PFSK-1 (cell line): Measurements from ENCODE around the gene NOTCH2.

Experiments used
- FOXP2 ChIP-seq: optimal IDR thresholded peaks from 2 replicates; pipeline ENCODE3; 2011; ENCODE audit warnings: borderline replicate concordance, control low read depth, inconsistent platforms; ENCODE audit not compliant: insufficient read depth; ENCODE audit errors: extremely low read length, extremely low read depth
- POLR2AphosphoS5 ChIP-seq: IDR thresholded peaks from 2 replicates; pipeline ENCODE4 v1.6.1; 2012; ENCODE audit warnings: low read depth, mild to moderate bottlenecking, control low read depth, low read length, moderate library complexity
- SIN3A ChIP-seq: IDR thresholded peaks from 2 replicates; pipeline ENCODE4 v1.6.1; 2012; ENCODE audit warnings: mild to moderate bottlenecking, low read length, moderate library complexity, borderline replicate concordance; ENCODE audit not compliant: insufficient read depth
- TAF1 ChIP-seq: IDR thresholded peaks from 2 replicates; pipeline ENCODE4 v1.6.1; 2012; ENCODE audit warnings: low read length, control low read depth, borderline replicate concordance; ENCODE audit not compliant: insufficient read depth
- TF ChIP-seq, protein P1 (sequence below), 2 experiments: IDR thresholded peaks; 2 replicates each; pipeline versions ENCODE4 v1.6.1 to v1.8.0; 2011 to 2012; ENCODE audit warnings: low read depth in 2 of 2, low read length in 2 of 2, control low read depth in 1 of 2, inconsistent platforms in 1 of 2, mild to moderate bottlenecking in 1 of 2, moderate library complexity in 1 of 2; ENCODE audit not compliant: insufficient read depth in 1 of 2

Gene NOTCH2

GRCh38 chr1:119986007-119986497 is 83.4 kb downstream of the NOTCH2 start:
- no peak for TF ChIP-seq FOXP2
- TF ChIP-seq POLR2AphosphoS5 = no peak
- TF ChIP-seq, protein P1, sequence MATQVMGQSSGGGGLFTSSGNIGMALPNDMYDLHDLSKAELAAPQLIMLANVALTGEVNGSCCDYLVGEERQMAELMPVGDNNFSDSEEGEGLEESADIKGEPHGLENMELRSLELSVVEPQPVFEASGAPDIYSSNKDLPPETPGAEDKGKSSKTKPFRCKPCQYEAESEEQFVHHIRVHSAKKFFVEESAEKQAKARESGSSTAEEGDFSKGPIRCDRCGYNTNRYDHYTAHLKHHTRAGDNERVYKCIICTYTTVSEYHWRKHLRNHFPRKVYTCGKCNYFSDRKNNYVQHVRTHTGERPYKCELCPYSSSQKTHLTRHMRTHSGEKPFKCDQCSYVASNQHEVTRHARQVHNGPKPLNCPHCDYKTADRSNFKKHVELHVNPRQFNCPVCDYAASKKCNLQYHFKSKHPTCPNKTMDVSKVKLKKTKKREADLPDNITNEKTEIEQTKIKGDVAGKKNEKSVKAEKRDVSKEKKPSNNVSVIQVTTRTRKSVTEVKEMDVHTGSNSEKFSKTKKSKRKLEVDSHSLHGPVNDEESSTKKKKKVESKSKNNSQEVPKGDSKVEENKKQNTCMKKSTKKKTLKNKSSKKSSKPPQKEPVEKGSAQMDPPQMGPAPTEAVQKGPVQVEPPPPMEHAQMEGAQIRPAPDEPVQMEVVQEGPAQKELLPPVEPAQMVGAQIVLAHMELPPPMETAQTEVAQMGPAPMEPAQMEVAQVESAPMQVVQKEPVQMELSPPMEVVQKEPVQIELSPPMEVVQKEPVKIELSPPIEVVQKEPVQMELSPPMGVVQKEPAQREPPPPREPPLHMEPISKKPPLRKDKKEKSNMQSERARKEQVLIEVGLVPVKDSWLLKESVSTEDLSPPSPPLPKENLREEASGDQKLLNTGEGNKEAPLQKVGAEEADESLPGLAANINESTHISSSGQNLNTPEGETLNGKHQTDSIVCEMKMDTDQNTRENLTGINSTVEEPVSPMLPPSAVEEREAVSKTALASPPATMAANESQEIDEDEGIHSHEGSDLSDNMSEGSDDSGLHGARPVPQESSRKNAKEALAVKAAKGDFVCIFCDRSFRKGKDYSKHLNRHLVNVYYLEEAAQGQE (IDR thresholded peaks at IDR 0.05; ENCODE audit: insufficient read depth in 1 of 2, low read depth in 2 of 2, low read length in 2 of 2) = no peak
- no peak for TF ChIP-seq SIN3A
- no peak for TF ChIP-seq TAF1

- TF ChIP-seq FOXP2 (no peak), TAF1 (no peak), POLR2AphosphoS5 (no peak), SIN3A (no peak)
- TF ChIP-seq, protein P1 (IDR thresholded peaks at IDR 0.05; ENCODE audit: insufficient read depth in 1 of 2, low read depth in 2 of 2, low read length in 2 of 2) = no peak
Measured at GRCh38 chr1:119984771-119985170, 84.7 kb downstream of the NOTCH2 start.

DNA sequence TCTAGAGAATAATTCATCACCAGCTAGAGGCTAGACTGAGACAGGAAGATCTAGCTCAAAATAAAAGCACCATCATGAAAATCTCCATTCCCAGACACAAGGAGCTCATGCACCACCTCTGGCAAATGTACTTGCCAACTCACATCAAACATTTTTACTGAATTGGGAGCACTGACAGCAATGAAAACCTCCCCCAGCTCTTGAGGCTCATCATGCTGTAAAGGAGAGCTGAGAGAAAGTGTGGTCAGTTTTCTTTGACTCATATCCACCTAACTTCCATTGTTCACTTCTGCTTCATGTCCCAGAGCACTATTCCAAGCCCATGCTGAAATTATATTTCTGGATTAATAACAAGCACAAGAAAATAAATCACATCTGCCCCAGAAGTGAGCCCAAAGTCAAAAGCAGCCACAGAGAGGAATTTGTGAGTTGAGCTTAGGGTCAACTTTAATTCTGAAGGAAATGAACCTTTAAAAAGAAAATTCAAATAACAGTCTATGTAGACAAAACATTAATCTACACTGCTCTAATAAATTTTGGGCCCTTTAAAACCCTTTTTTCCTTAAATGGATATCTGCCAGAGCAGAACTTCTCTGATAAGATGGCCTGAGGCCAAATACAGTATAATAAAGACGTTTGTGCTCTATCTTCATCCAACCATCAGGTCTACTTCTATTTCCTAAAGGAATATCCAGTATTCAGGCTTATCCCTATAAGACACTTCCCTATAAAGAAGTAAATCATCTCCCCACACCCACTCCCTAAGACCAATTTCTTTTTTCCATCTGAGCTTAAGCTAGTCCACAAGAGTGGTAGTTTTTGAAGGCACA is 87.3 kb downstream of the NOTCH2 start:
- TF ChIP-seq SIN3A (no peak), FOXP2 (no peak), TAF1 (no peak), POLR2AphosphoS5 (no peak)
- TF ChIP-seq, protein P1 (IDR thresholded peaks at IDR 0.05; ENCODE audit: insufficient read depth in 1 of 2, low read depth in 2 of 2, low read length in 2 of 2) = no peak

- no peak for TF ChIP-seq POLR2AphosphoS5
- TF ChIP-seq TAF1 = no peak
- TF ChIP-seq SIN3A = no peak
- TF ChIP-seq, protein P1 (IDR thresholded peaks at IDR 0.05; ENCODE audit: insufficient read depth in 1 of 2, low read depth in 2 of 2, low read length in 2 of 2) = no peak
- TF ChIP-seq FOXP2 = no peak
Measured at GRCh38 chr1:119981496-119981895, 88.0 kb downstream of the NOTCH2 start.
